Measurements from ENCODE around the gene ATP2B2. TPM values are rescaled to one million over a fixed set of nuclear protein-coding genes. Genes with fewer than 3 reads are reported as not detected.

ATP2B2 gene
- polyA plus RNA-seq, 4 donors: 0.34 to 0.89 (median 0.46) TPM

- DNase-seq (ENCODE audit: low read depth in 4 of 4, low spot score in 3 of 4): no peak
Measured at GRCh38 chr3:10531031-10531430, 25.6 kb upstream of the ATP2B2 start.

DNA sequence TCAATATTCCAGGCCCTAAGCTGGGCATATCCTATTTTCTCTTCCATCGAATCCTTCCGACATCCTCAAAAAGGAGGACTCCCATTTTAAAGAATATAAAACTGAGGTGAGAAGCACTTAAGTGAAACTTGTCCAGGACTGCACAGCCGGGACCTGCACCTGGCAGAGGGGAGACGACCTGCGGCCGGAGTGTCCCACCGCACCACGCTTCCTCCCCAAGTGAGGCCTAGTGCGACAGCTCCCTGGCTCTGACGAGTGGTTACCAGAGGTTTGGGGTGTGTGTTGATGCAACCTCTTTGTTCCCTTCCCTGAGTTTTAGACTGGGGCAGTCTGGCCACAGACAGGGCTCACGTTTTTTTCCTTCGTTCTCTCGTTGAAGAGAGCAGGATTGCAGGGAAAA is 24.9 kb upstream of the ATP2B2 start:
- no peak for DNase-seq (ENCODE audit: low read depth in 4 of 4, low spot score in 3 of 4)

DNA sequence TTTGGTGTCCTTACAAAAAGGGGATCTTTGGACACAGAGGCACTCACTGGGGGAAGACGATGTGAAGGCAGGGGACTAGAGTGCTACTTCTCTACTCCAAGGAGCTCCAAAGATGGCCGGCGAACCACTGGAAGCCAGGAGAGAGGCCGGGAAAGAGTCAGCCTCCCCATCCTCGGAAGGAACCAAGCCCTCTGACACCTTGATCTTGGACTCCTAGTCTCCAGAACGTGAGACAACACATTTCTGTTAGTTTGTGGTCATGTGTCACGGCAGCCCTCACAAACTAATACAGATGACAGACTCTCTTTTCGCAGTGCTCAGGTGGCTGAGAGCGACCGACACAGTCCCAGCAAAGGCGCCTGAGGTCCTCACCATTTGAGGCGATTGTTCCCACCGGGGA is 24.4 kb upstream of the ATP2B2 start:
- no peak for DNase-seq (ENCODE audit: low read depth in 4 of 4, low spot score in 3 of 4)

- no peak for DNase-seq (ENCODE audit: low read depth in 4 of 4, low spot score in 3 of 4)
Measured at GRCh38 chr3:10528046-10528445, 22.7 kb upstream of the ATP2B2 start.

DNA sequence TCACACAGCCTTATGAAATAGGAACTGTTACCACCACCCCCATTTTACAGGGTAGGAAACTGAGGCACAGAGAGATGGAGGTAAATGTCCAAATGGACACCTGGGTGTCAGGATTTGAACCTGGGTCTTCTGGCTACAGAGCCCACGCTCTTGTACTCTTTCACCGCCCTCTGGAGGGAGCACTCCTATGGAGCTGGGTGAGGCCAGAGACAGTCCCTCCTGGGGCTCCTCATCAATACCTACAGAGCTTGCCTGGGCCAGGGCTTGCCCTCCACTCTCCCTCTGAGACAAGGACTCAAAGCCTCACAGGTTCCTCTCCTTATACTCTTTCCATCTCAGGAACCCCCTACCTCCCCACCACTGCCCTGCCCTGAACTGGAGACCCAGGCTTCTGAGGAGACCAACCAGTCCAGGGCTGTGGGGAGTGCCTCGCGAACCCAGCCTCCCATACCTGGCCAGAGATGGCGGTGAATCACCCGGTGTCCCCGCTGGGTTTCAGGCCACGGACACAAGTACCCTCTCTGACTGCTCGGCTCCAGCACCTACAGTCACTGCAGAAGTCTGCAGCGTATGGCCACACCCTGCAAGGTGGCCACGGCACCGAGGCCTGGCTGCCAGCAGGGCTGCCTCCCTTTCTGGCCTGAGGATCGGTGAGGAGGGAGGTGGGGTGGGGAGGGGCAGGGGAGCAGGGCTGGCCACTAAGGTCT is 22.1 kb upstream of the ATP2B2 start:
- no peak for DNase-seq (ENCODE audit: low read depth in 4 of 4, low spot score in 3 of 4)

- DNase-seq (ENCODE audit: low read depth in 4 of 4, low spot score in 3 of 4): no peak
Measured at GRCh38 chr3:10526366-10526765, 21.0 kb upstream of the ATP2B2 start.

DNA sequence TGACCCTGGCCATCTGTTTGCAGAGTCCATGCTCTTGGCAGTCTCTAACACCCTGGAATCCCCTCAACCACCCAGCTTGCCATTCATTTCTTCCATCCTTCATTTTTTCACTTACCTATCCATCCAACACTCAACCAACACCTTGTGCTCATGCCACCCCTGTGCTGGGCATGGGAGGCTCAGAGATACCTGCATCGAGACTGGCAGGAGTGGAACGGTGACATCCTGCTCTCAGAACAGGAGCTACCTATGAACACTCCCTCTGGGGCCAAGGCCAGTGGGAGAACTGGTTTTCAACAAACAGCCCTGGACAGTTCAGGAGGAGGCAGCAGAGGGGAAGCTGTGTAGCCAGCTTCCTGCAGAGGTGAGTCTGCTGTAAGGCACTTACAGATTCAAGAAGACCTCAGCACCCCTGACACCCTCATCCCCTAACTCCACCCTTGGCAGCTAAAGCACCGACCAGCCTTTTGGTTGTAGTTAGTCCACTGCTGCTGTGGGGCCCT is 19.5 kb upstream of the ATP2B2 start:
- no peak for DNase-seq (ENCODE audit: low read depth in 4 of 4, low spot score in 3 of 4)

DNA sequence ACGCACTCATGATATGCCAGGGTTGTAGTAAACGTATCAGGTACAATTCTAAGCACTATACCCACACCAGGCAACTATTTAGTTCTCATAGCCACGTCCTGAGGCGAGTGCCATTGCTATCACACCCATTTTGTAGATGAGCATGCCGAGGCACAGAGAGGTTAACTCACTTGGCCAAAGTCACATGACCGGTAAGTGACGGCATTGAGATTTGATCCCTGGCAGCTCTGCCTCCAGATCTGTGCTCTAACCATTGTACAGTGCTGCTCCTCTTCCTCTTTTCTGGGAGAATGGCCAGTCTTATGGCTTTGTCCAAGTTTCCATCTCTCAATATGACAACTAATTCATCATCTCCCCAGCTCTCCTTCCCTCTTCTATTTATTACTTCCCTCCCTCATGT is 18.9 kb upstream of the ATP2B2 start:
- DNase-seq (ENCODE audit: low read depth in 4 of 4, low spot score in 3 of 4): no peak

- DNase-seq (ENCODE audit: low read depth in 4 of 4, low spot score in 3 of 4): no peak
Measured at GRCh38 chr3:10523561-10523960, 18.2 kb upstream of the ATP2B2 start.

- no peak for DNase-seq (ENCODE audit: low read depth in 4 of 4, low spot score in 3 of 4)
Measured at GRCh38 chr3:10522646-10523303, 17.4 kb upstream of the ATP2B2 start.

DNA sequence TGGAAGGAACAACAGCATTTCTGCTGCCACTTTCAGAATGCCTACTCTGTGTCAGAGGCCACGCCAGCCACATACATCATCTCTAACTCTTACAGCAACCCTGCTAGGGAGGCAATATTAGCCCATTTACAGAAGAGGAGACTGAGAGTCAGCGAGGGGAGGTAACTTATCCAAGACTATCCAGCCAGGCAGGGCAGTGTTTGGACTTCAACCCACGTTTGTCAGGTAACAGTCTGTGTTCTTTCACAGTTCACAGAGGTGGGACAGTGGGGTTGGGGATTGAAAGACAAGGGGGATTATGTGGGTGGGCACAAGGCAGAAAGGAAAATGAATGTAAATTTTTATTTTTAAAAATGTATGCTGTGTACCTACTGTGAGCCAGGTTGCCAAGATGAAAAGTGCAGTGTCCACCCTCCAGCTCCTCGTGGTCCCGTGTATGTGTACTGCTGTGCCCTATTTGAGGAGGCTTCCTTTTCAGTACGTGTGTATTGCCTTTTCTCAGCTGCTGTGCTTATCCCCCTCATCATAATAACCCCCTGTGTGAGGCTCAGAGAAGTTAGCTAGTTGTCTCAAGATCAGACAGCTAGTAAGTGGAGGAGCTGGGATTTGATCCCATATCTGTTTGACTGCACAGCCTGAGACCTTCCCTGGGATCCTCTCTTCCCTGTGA is 16.5 kb upstream of the ATP2B2 start:
- no peak for DNase-seq (ENCODE audit: low read depth in 4 of 4, low spot score in 3 of 4)

- no peak for DNase-seq (ENCODE audit: low read depth in 4 of 4, low spot score in 3 of 4)
Measured at GRCh38 chr3:10520072-10520471, 14.7 kb upstream of the ATP2B2 start.

DNA sequence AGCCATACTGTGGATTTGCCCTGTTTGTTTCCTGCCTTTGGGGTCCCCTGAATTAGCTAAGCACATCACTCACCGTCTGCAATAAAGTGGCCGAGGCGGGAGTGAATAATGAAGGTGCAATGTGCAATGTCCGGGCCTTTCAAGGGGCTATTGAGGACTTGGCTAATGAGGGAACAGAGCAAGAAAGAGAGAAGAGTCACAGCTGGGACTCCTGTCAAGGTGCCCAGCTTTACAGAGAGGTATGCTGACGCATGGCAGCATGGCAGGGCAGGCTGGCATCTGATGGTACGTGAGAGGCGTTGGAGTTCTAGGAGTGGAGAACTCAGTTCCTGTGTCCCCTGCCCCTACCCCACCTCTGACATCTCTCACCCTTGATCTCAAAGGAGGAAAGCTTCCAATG is 13.8 kb upstream of the ATP2B2 start:
- no peak for DNase-seq (ENCODE audit: low read depth in 4 of 4, low spot score in 3 of 4)

- no peak for DNase-seq (ENCODE audit: low read depth in 4 of 4, low spot score in 3 of 4)
Measured at GRCh38 chr3:10518506-10519150, 13.2 kb upstream of the ATP2B2 start.

- no peak for DNase-seq (ENCODE audit: low read depth in 4 of 4, low spot score in 3 of 4)
Measured at GRCh38 chr3:10517627-10518026, 12.2 kb upstream of the ATP2B2 start.

GRCh38 chr3:10516544-10517452 is 11.4 kb upstream of the ATP2B2 start:
- no peak for DNase-seq (ENCODE audit: low read depth in 4 of 4, low spot score in 3 of 4)

DNA sequence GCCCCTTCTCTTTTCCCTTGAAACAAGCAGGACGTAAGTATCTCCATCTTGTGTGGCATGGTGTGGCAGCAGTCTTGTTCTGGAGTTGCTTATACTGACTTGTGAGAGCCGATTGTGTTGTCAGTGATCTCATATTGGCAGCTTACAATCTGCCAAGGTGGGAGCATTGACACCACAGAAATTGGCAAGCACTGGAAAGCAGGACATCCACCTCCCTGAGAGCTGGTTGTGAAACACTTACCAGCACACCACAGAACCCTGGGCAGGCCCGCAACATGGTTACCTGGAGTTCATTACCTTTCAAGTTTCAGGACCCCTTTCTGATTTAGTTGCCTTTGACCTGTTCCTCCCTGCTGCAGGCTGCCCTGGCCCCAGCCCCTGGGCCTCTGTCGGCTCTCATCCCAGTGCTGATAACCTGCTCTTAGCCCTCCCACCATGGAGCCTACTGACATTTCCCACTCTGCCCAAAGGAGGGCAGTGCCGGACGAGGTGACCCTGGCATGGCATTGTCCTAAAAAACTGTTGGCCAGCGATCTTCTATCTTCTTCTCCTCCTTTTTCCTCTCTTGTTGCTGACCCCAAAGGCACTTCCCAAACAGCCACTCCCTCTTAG is 10.6 kb upstream of the ATP2B2 start:
- no peak for DNase-seq (ENCODE audit: low read depth in 4 of 4, low spot score in 3 of 4)

GRCh38 chr3:10515396-10515795 is 10.0 kb upstream of the ATP2B2 start:
- no peak for DNase-seq (ENCODE audit: low read depth in 4 of 4, low spot score in 3 of 4)

GRCh38 chr3:10514407-10515069 is 9.2 kb upstream of the ATP2B2 start:
- DNase-seq (ENCODE audit: low read depth in 4 of 4, low spot score in 3 of 4): no peak

Data from left renal pelvis (tissue), 4 donors.